Natural killer cell (primary cell): ENCODE data around the gene HMCES. TPM values are rescaled to one million over a fixed set of nuclear protein-coding genes. Genes with fewer than 3 reads are reported as not detected.

Experiments used
- ATAC-seq, 3 donors: fragments of 150-1000 bp in 2 of 3; fragments of 200-7000 bp in 1 of 3; cut with Tn5 transposase; 1 replicate in 1 of 3; 2 replicates in 2 of 3; pipeline ENCODE4 v1.10.0; 2021; ENCODE audit warnings: mild to moderate bottlenecking in 2 of 3, moderate library complexity in 2 of 3
- DNase-seq, 2 donors: peaks; one replicate each; pipeline versions ENCODE4 v3.0.0 to v3.0.0-alpha.2; 2013 to 2021; ENCODE audit warnings: mixed read lengths in 1 of 2
- H3K27ac ChIP-seq: one replicate; pipeline ENCODE4 v1.5.1; 2013; ENCODE audit warnings: mild to moderate bottlenecking, low read length
- H3K27me3 ChIP-seq: one replicate; pipeline ENCODE4 v1.6.1; 2013; ENCODE audit warnings: low read length; ENCODE audit not compliant: control insufficient read depth, insufficient read depth
- H3K36me3 ChIP-seq: one replicate; pipeline ENCODE4 v1.6.1; 2013; ENCODE audit warnings: low read length; ENCODE audit not compliant: control insufficient read depth, insufficient read depth
- H3K4me1 ChIP-seq: one replicate; pipeline ENCODE4 v1.6.1; 2013; ENCODE audit warnings: low read length; ENCODE audit not compliant: control insufficient read depth, insufficient read depth
- H3K4me3 ChIP-seq: one replicate; pipeline ENCODE4 v1.5.1; 2013; ENCODE audit warnings: low read length
- H3K9me3 ChIP-seq: one replicate; pipeline ENCODE4 v1.6.1; 2013; ENCODE audit warnings: low read length; ENCODE audit not compliant: control insufficient read depth, insufficient read depth
- H3K27ac Mint-ChIP-seq, 2 donors: one replicate each; pipeline ENCODE4 v1.8.0; 2022; ENCODE audit warnings: mild to moderate bottlenecking in 2 of 2, mixed read lengths in 2 of 2, moderate library complexity in 1 of 2
- H3K27me3 Mint-ChIP-seq, 2 donors: one replicate each; pipeline ENCODE4 v1.8.0; 2022; ENCODE audit warnings: low read depth in 2 of 2, mixed read lengths in 2 of 2
- H3K36me3 Mint-ChIP-seq: one replicate; pipeline ENCODE4 v1.8.0; 2022; ENCODE audit warnings: mixed read lengths
- H3K4me1 Mint-ChIP-seq, 2 donors: one replicate each; pipeline ENCODE4 v1.8.0; 2022; ENCODE audit warnings: mixed read lengths in 2 of 2
- H3K4me3 Mint-ChIP-seq: one replicate; pipeline ENCODE4 v1.8.0; 2022; ENCODE audit warnings: mild to moderate bottlenecking, moderate library complexity, mixed read lengths
- H3K9me3 Mint-ChIP-seq, 2 donors: one replicate each; pipeline ENCODE4 v1.8.0; 2022; ENCODE audit warnings: mixed read lengths in 2 of 2
- WGBS: methylation state at CpG from one replicate; pipeline ENCODE4 v1.1.7; 2013; ENCODE audit warnings: missing lambda C conversion rate; ENCODE audit not compliant: insufficient coverage; 5-methylcytosine and 5-hydroxymethylcytosine counted together
- intact Hi-C: fragments of 100-400 bp; cut with micrococcal nuclease; formaldehyde crosslinking; loops from one replicate; pipeline ENCODE4 v1.14.2; 2022
- total RNA-seq, 4 donors: library from RNA; stranded (reverse); fragments of 120-200 nt in 1 of 4; gene quantifications; one replicate each; pipeline versions ENCODE4 v1.2.3 to v1.2.4, GENCODE V29; 2013 to 2022
- TF ChIP-seq, protein P1 (sequence below): fragments of 200-600 bp; IDR thresholded peaks from one replicate; pipeline ENCODE4 v1.8.0; 2022; ENCODE audit warnings: antibody characterized with exemption

HMCES gene
- total RNA-seq, 3 donors from 2014 or later (not counting 1 experiment from before 2014, with no cell fraction given) = 37.3 to 42.8 (median 40.9) TPM

DNA sequence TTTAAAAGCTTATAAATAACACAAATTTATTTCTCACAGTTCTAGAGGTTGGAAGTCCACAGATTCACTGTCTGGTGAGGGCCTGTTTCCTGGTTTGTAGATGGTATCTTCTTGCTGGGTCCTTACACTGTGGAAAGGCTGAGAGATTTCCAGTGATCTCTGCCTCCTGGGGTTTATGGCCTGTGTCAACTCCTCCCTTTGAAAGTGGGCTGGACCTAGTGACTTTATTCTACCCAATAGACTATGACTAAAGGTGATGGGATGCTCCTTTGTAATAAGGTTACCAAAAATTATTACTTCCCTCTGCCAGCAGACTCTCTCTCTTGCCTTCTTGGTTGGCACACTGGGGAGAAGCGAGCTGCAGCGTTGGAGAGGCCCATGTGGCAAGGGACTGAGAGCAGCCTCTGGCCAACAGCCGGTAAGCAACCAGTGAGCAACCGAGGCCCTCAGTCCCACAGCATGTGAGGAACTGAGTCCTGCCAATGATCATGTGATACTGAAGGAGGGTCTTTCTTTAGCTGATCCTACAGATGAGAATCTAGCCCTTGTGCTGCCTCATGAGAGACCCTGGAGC, 43.2 kb upstream of the HMCES start:
- H3K4me1 Mint-ChIP-seq = peaks cover 11 to 16% of the 10 kb centered on the region in 2 donors
- no peaks in the 10 kb centered on the region for H3K36me3 Mint-ChIP-seq
- TF ChIP-seq, protein P1, sequence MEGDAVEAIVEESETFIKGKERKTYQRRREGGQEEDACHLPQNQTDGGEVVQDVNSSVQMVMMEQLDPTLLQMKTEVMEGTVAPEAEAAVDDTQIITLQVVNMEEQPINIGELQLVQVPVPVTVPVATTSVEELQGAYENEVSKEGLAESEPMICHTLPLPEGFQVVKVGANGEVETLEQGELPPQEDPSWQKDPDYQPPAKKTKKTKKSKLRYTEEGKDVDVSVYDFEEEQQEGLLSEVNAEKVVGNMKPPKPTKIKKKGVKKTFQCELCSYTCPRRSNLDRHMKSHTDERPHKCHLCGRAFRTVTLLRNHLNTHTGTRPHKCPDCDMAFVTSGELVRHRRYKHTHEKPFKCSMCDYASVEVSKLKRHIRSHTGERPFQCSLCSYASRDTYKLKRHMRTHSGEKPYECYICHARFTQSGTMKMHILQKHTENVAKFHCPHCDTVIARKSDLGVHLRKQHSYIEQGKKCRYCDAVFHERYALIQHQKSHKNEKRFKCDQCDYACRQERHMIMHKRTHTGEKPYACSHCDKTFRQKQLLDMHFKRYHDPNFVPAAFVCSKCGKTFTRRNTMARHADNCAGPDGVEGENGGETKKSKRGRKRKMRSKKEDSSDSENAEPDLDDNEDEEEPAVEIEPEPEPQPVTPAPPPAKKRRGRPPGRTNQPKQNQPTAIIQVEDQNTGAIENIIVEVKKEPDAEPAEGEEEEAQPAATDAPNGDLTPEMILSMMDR = no peak
- H3K36me3 ChIP-seq = no peaks in the 10 kb centered on the region
- ATAC-seq (no peak), DNase-seq (no peak)
- H3K4me3 ChIP-seq = no peak overlapping the region
- H3K27me3 Mint-ChIP-seq = peaks cover 0 to 6% of the 10 kb centered on the region in 2 donors
- peaks cover 45% of the 10 kb centered on the region for H3K4me1 ChIP-seq
- H3K27me3 ChIP-seq = no peaks in the 10 kb centered on the region
- H3K9me3 Mint-ChIP-seq = no peaks in the 10 kb centered on the region
- no peaks in the 10 kb centered on the region for H3K9me3 ChIP-seq
- H3K4me3 Mint-ChIP-seq = no peak overlapping the region
- WGBS = 96% methylated on average over 4 of the region's 4 CpGs
- intact Hi-C loops = no loop called here
- H3K27ac ChIP-seq = no peak overlapping the region
- no peak overlapping the region for H3K27ac Mint-ChIP-seq

DNA sequence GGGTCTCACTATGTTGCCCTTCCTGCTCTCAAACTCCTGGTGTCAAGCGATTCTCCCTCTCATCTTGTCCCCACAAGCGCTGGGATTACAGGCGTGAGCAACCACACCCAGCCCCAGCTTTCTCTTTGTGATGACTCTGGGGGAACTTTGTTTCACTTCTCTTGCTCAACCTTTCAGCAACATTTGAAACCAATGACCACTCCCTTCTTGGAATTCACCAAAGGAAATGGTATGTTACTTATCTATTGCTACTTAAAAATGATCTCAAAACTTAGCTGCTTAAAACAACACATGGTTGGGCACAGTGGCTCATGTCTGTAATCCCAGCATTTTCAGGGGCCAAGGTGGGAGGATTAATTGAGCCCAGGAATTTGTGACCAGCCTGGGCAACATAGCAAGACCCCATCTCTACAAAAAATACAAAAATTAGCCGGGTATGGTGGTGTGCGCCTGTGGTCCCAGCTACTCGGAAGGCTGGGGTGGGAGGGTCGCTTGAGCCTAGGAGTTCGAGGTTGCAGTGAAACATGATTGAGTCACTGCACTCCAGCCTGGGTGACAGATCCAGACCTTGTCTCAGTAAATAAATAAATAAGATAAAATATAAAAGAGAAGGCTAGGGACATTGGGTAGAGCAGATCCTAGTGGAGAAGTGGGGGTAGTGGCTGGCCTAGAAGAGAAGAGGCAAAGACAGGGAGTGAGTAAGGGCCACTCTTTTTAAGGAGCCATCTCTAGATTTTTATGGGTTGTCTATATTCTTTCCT, 39.5 kb upstream of the HMCES start:
- no peaks in the 10 kb centered on the region for H3K36me3 Mint-ChIP-seq
- no peaks in the 10 kb centered on the region for H3K36me3 ChIP-seq
- no peaks in the 10 kb centered on the region for H3K9me3 Mint-ChIP-seq
- 55% methylated on average over 8 of the region's 8 CpGs for WGBS
- H3K27ac ChIP-seq = peak overlapping the region; percentile 20
- DNase-seq (peak in 1 of 2 donors; percentile 23), ATAC-seq (peak in 2 of 3 donors; percentile 21 to 48)
- no peak overlapping the region for H3K27ac Mint-ChIP-seq
- no peak overlapping the region for H3K4me3 Mint-ChIP-seq
- no peak overlapping the region for H3K4me3 ChIP-seq
- H3K27me3 Mint-ChIP-seq = no peaks in the 10 kb centered on the region
- H3K4me1 Mint-ChIP-seq = peaks cover 5 to 7% of the 10 kb centered on the region in 2 donors
- peaks cover 29% of the 10 kb centered on the region for H3K4me1 ChIP-seq
- TF ChIP-seq, protein P1 = no peak
- no peaks in the 10 kb centered on the region for H3K27me3 ChIP-seq
- H3K9me3 ChIP-seq = no peaks in the 10 kb centered on the region
- intact Hi-C loops = no loop called here

DNA sequence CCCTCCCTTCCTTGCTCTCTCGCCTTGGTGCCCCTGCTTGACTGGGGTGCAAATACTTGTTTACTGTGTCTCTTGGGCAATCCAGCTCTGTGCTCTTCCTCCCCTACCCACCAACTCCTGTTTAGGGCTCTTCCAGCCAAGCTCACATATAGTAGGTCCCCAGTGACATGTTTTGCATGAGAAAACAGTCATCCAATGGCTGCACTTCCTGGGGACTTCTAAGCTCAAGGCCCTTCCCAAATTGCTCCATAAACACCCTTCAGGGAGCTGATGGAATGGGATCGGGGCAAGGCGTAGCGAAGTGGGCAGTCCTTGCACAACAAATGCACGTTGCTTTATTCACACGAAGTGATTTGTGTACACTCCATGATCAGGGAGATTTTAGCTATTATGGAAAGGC, 38.7 kb upstream of the HMCES start:
- H3K4me3 ChIP-seq = no peak overlapping the region
- H3K27ac ChIP-seq = no peak overlapping the region
- intact Hi-C loops = loop anchor here (10.0 kb wide), 1 partner anchor 625 kb away; no protein-coding TSS in a partner anchor
- TF ChIP-seq, protein P1 = no peak
- no peaks in the 10 kb centered on the region for H3K9me3 ChIP-seq
- ATAC-seq (no peak), DNase-seq (no peak)
- no peaks in the 10 kb centered on the region for H3K27me3 Mint-ChIP-seq
- H3K36me3 ChIP-seq = no peaks in the 10 kb centered on the region
- H3K9me3 Mint-ChIP-seq = no peaks in the 10 kb centered on the region
- 95% methylated on average over 6 of the region's 6 CpGs for WGBS
- no peak overlapping the region for H3K27ac Mint-ChIP-seq
- no peaks in the 10 kb centered on the region for H3K36me3 Mint-ChIP-seq
- no peak overlapping the region for H3K4me3 Mint-ChIP-seq
- peaks cover 5 to 7% of the 10 kb centered on the region in 2 donors for H3K4me1 Mint-ChIP-seq
- H3K27me3 ChIP-seq = no peaks in the 10 kb centered on the region
- H3K4me1 ChIP-seq = peaks cover 20% of the 10 kb centered on the region
